Measurements from ENCODE around the gene FAM186B.

DNA sequence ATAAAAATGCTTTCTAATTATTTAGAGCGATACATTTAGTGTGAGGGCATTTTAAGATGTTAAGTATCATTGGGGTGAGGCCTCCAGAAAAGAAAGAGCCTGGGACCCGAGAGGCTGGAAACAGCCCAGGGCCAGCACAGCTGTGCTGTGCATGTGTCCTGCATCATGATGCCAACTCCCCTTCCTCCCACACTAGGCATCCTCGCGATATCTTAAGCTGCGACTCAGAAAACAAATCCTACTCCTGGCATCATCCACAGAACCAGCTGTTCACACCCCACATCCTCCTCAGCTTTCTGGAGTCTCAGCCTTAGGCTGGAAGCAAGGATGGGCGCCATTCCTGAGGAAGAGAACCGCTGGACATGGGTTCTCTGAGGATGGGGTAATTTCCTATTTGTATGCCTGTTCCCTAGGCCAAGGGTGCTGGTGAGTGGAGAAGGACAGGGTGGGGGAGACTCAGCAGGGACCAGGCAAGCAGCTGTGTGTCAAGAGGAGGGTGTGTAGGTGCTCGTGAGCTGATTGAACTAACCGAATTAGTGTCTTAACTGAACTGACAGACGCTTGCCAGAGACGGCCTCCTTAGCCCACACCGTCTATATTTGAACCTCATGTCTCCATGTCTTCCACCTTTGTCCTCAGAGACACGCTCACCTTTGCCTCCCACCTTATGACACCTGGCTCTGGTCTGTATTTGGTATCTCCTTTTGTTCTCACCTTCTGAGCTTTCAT lies 21.9 kb downstream of the FAM186B start:
- TF ChIP-seq, protein P1, sequence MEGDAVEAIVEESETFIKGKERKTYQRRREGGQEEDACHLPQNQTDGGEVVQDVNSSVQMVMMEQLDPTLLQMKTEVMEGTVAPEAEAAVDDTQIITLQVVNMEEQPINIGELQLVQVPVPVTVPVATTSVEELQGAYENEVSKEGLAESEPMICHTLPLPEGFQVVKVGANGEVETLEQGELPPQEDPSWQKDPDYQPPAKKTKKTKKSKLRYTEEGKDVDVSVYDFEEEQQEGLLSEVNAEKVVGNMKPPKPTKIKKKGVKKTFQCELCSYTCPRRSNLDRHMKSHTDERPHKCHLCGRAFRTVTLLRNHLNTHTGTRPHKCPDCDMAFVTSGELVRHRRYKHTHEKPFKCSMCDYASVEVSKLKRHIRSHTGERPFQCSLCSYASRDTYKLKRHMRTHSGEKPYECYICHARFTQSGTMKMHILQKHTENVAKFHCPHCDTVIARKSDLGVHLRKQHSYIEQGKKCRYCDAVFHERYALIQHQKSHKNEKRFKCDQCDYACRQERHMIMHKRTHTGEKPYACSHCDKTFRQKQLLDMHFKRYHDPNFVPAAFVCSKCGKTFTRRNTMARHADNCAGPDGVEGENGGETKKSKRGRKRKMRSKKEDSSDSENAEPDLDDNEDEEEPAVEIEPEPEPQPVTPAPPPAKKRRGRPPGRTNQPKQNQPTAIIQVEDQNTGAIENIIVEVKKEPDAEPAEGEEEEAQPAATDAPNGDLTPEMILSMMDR (IDR thresholded peaks at IDR 0.05), result no peak
- no peak for TF ChIP-seq POLR2A (IDR thresholded peaks at IDR 0.05)

Data from Peyer's patch (tissue), 4 donors.